GM19328 (cell line): ENCODE data around the gene RASGRP2.

Experiments used
- ATAC-seq: cut with Tn5 transposase; IDR thresholded peaks from one replicate; pipeline ENCODE4 v1.9.1; 2021; ENCODE audit warnings: mild to moderate bottlenecking, moderate library complexity; ENCODE audit not compliant: unreplicated experiment

Gene RASGRP2

DNA sequence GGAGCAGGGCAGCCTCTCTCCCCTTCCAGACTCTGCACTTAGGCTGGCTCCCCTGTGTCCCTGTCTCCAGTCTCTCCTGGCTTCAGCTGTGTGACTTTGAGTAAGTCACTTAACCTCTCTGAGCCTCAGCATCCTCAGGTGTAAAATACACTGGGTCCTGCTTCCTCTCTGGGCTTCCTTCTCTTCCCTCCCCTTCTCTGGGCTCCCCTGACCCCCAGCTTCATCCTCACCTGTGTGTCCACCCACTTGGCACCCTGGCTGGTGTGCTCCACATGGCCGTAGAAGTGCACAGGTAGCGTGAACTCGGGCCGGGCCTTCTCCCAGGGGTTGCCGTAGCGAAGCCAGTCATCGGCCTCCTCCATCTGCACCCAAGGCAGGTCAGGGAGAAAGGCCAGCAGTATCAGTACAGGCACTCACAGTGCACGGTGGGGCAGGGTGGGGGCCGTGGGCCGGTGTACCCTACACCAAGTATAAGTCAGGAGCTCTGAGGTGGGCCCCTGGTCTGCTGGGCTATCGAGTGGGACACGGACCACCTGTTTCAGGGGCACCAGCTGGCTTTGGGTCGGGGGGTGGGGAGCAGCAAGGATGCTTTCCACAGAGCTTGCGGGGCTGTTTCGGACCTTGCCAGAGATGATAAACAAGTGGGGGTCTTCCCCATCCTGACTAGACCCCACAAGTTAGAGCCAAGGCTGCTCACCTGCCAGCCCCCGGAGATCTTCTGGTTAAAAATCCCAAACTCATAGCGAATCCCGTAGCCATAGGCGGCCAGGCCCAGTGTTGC lies 13.8 kb upstream of the RASGRP2 start:
- ATAC-seq: no peak

- ATAC-seq: no peak
Measured at GRCh38 chr11:64755681-64756361, 11.9 kb upstream of the RASGRP2 start.

- no peak for ATAC-seq
Measured at GRCh38 chr11:64754919-64755662, 11.1 kb upstream of the RASGRP2 start.

DNA sequence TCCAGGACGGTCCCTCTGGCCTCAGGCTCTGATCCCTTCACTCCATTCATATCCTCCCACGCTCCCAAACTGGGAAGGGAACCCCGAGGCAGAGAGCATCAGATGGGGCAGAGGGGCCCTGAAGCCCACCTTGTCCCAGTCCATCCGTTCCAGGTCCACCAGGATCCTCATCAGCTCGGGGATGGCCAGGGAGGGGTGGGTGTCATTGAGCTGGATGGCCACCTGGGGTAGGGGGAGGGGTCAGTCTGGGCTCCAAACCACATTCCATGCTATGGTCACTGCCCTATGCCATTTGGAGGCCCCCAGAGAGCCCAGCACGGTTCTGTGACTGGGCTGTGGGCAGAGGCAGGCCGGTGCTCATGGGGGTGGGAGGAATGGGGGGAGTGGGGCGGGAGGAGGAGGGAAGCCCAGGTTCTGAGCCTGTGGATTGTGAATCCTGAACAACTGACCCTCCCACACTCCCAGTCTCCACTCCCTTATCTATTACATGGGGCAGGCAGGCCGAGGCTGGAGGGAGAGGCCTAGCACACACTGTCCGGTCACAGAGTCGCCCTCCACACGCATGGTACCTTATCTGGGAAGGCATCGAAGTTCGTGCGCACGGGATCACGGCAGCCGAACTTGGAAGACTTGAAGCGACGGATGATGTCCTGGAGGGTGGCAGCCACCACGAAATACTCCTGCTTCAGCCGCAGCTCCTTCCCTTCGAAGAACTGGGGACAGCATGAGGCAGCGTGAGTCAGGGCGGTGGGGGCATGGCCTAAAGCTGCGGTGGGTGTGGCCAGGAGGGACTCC lies 10.4 kb upstream of the RASGRP2 start:
- no peak for ATAC-seq

DNA sequence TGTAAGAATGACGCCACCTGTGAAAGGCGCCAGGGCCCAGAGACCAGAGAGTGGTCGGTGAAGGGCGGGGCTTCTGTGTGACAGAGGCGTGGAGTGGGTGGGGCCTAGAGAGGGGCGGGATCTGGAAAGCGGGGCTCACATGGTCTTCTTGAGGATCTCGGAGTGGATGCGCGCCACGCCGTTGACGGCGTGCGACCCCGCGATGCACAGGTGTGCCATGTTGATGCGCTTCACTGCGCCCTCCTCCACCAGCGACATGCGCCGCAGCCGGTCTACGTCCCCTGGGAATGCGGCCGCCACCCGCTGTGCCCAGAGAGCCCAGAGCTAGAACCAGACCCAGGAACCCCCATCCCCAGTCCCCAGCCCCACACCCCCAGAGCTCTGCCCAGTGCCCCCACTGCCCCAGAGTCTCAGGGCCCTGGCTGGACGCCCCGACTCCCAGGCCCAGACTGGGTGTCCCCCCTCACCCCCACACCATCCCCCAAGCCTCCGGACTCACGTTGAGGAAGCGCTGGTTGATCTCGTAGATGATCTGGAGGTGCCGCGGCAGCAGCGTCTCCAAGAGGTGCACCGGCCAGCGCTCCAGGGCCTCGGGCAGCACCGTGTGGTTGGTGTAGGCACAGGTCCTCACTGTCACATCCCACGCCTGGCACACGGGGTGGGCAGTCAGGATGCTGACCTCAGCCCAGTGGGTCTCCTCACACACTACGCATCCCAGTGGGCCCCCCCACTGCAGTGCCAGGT lies 9.6 kb upstream of the RASGRP2 start:
- no peak for ATAC-seq

- ATAC-seq: no peak
Measured at GRCh38 chr11:64753019-64753379, 9.1 kb upstream of the RASGRP2 start.

DNA sequence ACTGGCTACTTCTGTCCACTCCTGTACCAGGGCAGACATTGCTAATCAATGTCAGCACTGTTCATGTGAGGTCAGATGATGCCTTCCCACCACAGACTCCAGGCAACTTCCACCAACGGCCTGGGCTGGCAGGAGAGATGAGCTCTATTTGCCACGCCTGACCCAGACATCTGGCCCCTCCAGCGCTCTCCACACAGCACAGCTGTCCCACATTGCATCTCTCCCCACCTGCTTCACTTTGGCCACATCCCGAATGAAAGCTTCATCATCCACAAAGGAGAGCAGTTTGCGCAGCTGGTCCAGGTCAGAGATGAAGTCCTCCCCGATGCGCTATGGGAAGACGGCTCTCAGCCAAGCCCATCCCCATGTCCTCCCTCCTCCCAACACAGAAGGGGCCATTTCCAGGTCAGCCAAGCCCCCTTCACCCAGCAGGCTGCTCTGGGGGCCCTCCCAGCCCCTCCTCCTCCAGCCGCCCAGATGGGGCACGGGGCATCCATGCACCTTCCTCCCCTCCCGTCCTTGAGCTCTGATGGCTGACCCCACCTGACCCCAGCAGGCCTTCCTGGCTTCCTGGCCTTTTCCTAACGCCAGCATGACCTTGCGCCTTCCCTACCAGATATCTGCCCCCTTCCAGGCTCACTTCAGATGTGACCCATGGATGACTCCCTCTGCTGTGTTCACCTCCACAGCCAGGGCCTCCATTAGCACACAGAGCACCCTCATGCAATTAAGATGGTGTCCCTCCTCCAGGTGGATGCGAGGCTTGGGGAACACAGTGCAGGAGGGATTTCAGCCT lies 8.4 kb upstream of the RASGRP2 start:
- no peak for ATAC-seq

- ATAC-seq: no peak
Measured at GRCh38 chr11:64751580-64751979, 7.6 kb upstream of the RASGRP2 start.

GRCh38 chr11:64751136-64751535 lies 7.2 kb upstream of the RASGRP2 start:
- no peak for ATAC-seq

- no peak for ATAC-seq
Measured at GRCh38 chr11:64750361-64751054, 6.6 kb upstream of the RASGRP2 start.

DNA sequence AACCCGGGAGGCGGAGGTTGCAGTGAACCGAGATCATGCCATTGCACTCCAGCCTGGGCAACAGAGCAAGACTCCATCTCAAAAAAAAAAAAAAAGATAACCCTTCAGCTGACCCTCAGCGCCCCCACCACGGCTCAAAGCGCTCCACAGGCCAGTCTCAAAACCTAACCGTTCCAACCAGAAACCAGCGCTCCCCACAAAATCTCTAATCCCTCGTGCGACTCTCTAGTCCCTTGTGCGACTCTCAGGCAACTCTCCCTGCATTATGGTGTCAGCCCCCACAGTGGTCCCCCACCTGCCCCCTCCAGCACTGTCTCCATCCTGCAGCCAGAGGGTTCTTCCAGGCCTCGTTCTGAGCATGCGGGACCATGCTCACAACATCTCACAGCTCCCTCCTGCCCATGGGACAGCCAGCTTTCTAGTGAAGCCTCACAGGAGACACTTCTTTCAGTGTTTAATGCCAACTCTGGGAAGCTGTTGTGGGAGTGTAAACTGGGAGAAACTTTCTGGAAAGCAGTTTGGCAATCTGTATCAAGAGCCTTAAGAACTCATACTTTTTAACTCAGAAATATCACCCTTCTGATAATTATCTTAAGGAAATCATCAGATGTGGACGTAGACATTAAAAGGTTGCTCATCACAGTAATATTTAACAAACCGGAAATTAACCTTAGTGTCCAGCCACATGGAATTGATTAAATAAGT lies 4.2 kb upstream of the RASGRP2 start:
- ATAC-seq: no peak

GRCh38 chr11:64746486-64746885 lies 2.5 kb upstream of the RASGRP2 start:
- no peak for ATAC-seq

GRCh38 chr11:64745521-64746328 lies 1.8 kb upstream of the RASGRP2 start:
- ATAC-seq: no peak

- ATAC-seq: no peak
Measured at GRCh38 chr11:64745189-64745520, 1.2 kb upstream of the RASGRP2 start.

DNA sequence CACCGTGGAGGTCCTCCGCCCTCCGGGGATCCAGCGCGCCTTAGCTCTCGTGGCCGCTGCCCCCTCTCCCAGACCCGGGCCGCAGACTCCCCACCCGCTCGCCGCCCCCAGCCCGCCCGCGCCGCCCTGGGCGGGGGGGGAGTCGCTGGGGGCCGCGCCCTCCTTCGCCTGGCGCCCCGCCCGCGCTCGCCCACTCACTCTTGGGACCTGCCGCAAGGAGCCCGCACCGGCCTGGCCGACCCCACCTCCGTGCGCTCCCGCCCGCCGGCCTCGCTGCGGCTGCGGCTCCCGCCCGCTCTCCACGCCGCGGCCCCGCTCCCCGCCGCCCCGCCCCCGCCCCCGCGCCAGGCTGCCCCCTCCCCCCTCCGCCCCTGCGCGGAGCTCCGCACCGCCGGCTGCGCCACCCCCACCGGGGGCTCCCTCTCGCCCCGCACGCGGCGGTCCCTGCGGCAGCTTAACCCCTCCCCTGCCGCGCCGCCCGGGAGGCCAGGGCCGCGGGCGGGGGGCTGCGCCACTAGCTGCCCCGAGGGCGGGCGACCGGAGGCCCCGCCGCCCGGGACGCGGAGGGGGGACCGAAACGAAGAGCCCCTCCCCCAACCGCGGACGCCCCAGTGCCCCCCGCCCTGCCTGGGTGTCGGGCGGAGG lies 724 bp upstream of the RASGRP2 start:
- ATAC-seq: no peak

DNA sequence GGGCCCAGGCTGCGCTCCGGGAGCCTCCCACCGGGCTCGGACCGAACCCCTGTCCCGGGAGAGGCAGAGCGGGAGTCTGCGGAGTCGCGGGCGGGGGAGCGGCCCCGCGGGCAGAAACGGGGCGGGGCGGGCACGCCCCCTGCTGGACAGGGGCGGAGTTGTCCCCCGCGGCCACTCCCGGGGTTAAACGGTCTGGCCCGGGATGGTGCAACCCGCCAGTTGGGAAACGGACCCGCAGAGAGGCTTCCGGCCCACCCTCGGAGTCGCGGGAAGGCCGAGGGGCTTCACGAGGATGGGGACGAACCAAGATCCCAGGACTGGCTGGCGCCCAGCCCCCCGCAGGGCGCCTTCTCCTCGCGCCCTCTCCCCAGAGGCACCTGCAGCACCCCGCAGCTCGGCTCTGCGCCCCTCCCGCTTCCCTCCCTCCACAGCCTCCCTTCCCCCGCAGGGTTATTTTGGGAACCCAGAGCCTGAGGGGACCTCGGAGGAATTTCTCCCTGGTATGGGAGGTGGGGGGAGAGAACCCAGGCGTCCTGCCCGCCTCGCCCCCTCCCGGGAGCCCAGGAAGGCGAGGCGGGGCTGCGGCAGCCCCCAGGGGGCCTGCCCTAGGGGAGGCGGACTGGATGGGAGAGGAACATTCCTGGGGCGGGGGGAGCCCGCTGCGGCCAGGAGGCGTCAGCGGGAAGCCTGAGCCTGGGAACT lies 902 bp downstream of the RASGRP2 start:
- ATAC-seq: no peak
